Suprapubic skin (tissue), 4 donors: Measurements from ENCODE around the gene MTX3. TPM values are rescaled to one million over a fixed set of nuclear protein-coding genes. Genes with fewer than 3 reads are reported as not detected.

Experiments
- DNase-seq, 2 donors: peaks; one replicate each; pipeline ENCODE4 v3.0.0-alpha.2; 2019; ENCODE audit warnings: low spot score in 2 of 2
- H3K27ac ChIP-seq: fragments of 200-600 bp; sonication (generic); one replicate; pipeline ENCODE4 v1.5.1; 2019
- H3K27me3 ChIP-seq: fragments of 200-600 bp; sonication (generic); one replicate; pipeline ENCODE4 v1.5.1; 2019
- H3K36me3 ChIP-seq: fragments of 200-600 bp; sonication (generic); one replicate; pipeline ENCODE4 v1.5.1; 2019
- H3K4me1 ChIP-seq: fragments of 200-600 bp; sonication (generic); one replicate; pipeline ENCODE4 v1.5.1; 2019
- H3K4me3 ChIP-seq: fragments of 200-600 bp; sonication (generic); one replicate; pipeline ENCODE4 v1.5.1; 2019; ENCODE audit warnings: mild to moderate bottlenecking
- H3K9me3 ChIP-seq: fragments of 200-600 bp; sonication (generic); one replicate; pipeline ENCODE4 v1.5.1; 2019
- EP300 ChIP-seq: sonication (generic); formaldehyde crosslinking; IDR thresholded peaks from one replicate; pipeline ENCODE4 v1.6.1; 2017; ENCODE audit warnings: antibody characterized with exemption
- POLR2A ChIP-seq, 2 donors: fragments of 450-650 bp; IDR thresholded peaks; one replicate each; pipeline ENCODE4 v1.6.1; 2017; ENCODE audit warnings: antibody characterized with exemption in 2 of 2, mild to moderate bottlenecking in 2 of 2, moderate library complexity in 2 of 2
- POLR2AphosphoS5 ChIP-seq, 3 donors: sonication (generic); formaldehyde crosslinking; IDR thresholded peaks; one replicate each; pipeline ENCODE4 v1.6.1; 2017; ENCODE audit warnings: antibody characterized with exemption in 3 of 3
- WGBS: methylation state at CpG from one replicate; pipeline ENCODE4 v1.1.5; 2018; 5-methylcytosine and 5-hydroxymethylcytosine counted together
- total RNA-seq, 4 donors: library from RNA; depleted of rRNA; stranded (reverse); fragments of >200 nt; gene quantifications; one replicate each; pipeline ENCODE4 v1.1.0, GENCODE V29; 2016
- TF ChIP-seq, protein P1 (sequence below), 2 donors: fragments of 200-600 bp in 1 of 2; fragments of 450-650 bp in 1 of 2; sonication (generic) in 1 of 2; IDR thresholded peaks; one replicate each; pipeline ENCODE4 v1.5.1; 2016 to 2019; ENCODE audit warnings: antibody characterized with exemption in 2 of 2, mild to moderate bottlenecking in 1 of 2, moderate library complexity in 1 of 2

The MTX3 gene
- total RNA-seq, 4 donors from 2014 or later = 11.4 to 14.8 (median 12.6) TPM

DNA sequence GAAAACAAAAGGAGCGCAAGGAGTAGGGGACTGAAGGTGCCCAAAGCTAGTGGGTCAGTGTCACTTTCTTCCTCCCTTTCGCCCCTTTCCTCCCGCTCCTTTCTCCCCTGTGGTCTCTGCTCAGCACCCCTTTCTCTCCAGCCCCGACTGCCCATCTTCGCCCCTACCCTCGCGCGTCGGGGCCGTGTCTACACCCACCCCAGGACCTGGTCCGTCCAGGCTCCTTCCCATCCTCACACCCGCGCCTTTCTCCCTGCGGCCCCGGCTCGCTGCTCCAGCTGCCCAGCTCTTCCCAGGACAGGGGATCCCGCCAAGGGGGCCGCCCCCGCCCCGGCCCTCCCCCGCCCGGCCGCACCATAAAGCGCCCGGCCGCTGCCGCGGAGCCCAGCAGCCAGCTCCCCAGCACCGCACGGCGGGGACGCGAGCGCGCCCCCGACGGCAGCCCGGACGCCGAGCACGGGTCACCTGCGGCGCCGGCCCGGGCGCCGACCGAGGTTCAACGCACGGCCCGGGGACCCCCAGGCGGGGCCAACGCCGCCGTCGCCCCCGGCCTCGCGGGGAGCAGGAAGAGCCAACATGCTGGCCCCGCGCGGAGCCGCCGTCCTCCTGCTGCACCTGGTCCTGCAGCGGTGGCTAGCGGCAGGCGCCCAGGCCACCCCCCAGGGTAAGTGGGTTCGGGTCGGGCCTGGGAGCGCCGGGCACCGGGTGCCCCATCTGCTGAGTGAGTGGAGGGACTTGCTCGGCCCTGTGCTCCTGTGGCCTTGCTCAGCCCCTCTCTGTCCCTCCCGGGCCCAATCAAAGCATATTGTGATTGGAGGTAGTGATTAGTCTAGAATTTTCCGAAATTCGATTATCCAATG is 44.1 kb upstream of the MTX3 start, which contains the start of gene THBS4:
THBS4 (plus strand) TSS at position 387 of the 860 bp plus-strand sequence; CDS start at position 577, 190 bp downstream.
- Histone ChIP-seq H3K9me3 (no peaks in the 10 kb centered on the region), H3K27me3 (peaks cover 61% of the 10 kb centered on the region), H3K27ac (no peak within 1 kb of the TSS), H3K4me1 (peaks cover 11% of the 10 kb centered on the region), H3K36me3 (no peaks in the 10 kb centered on the region), H3K4me3 (peak within 1 kb of the TSS; percentile 27)
- DNase-seq = no peak
- WGBS = 15% methylated on average over 26 of the region's 76 CpGs
- TF ChIP-seq POLR2AphosphoS5 (IDR thresholded peaks at IDR 0.05) = no peak
- TF ChIP-seq POLR2A (IDR thresholded peaks at IDR 0.05) = no peak
- TF ChIP-seq EP300 = no peak
- TF ChIP-seq, protein P1, sequence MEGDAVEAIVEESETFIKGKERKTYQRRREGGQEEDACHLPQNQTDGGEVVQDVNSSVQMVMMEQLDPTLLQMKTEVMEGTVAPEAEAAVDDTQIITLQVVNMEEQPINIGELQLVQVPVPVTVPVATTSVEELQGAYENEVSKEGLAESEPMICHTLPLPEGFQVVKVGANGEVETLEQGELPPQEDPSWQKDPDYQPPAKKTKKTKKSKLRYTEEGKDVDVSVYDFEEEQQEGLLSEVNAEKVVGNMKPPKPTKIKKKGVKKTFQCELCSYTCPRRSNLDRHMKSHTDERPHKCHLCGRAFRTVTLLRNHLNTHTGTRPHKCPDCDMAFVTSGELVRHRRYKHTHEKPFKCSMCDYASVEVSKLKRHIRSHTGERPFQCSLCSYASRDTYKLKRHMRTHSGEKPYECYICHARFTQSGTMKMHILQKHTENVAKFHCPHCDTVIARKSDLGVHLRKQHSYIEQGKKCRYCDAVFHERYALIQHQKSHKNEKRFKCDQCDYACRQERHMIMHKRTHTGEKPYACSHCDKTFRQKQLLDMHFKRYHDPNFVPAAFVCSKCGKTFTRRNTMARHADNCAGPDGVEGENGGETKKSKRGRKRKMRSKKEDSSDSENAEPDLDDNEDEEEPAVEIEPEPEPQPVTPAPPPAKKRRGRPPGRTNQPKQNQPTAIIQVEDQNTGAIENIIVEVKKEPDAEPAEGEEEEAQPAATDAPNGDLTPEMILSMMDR (IDR thresholded peaks at IDR 0.05) = no peak

DNA sequence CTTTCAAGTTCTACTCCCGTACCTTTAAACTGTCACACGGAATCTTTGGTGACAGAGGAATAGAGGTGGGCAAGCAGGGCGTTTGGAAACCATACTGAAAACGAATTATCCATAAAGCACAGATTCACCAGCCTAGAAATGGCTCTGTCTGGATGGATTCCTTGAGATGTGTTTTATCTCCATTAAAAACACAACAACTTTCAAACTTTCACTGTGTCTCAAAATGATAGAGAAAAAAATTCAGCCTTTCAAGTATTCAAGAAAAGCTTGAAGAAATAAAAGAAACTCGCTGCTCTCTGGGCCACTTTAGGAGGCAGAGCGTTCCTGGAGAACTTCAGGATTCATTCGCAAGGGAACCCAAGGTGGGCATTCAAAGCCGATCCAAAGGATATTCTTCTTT is 43.5 kb upstream of the MTX3 start:
- H3K4me1 ChIP-seq = peaks cover 11% of the 10 kb centered on the region
- no peak for TF ChIP-seq EP300
- no peak for TF ChIP-seq POLR2AphosphoS5 (IDR thresholded peaks at IDR 0.05)
- TF ChIP-seq POLR2A (IDR thresholded peaks at IDR 0.05) = no peak
- TF ChIP-seq, protein P1 (IDR thresholded peaks at IDR 0.05) = no peak
- 44% methylated on average over 8 of the region's 8 CpGs for WGBS
- no peaks in the 10 kb centered on the region for H3K36me3 ChIP-seq
- no peak overlapping the region for H3K4me3 ChIP-seq
- no peak overlapping the region for H3K27ac ChIP-seq
- no peaks in the 10 kb centered on the region for H3K9me3 ChIP-seq
- no peak for DNase-seq
- peaks cover 63% of the 10 kb centered on the region for H3K27me3 ChIP-seq

- no peak for DNase-seq
- peaks cover 11% of the 10 kb centered on the region for H3K4me1 ChIP-seq
- H3K27ac ChIP-seq = no peak overlapping the region
- H3K27me3 ChIP-seq = peaks cover 63% of the 10 kb centered on the region
- no peaks in the 10 kb centered on the region for H3K36me3 ChIP-seq
- TF ChIP-seq EP300 (no peak), POLR2AphosphoS5 (IDR thresholded peaks at IDR 0.05) (no peak), POLR2A (IDR thresholded peaks at IDR 0.05) (no peak)
- TF ChIP-seq, protein P1 (IDR thresholded peaks at IDR 0.05) = no peak
- H3K9me3 ChIP-seq = no peaks in the 10 kb centered on the region
- H3K4me3 ChIP-seq = no peak overlapping the region
Observed at GRCh38 chr5:80033513-80033912, 42.5 kb upstream of the MTX3 start.

- no peak for DNase-seq
- no peaks in the 10 kb centered on the region for H3K9me3 ChIP-seq
- no peaks in the 10 kb centered on the region for H3K36me3 ChIP-seq
- H3K4me3 ChIP-seq = no peak overlapping the region
- no peak overlapping the region for H3K27ac ChIP-seq
- TF ChIP-seq POLR2A (IDR thresholded peaks at IDR 0.05) (no peak), EP300 (no peak), POLR2AphosphoS5 (IDR thresholded peaks at IDR 0.05) (no peak)
- H3K4me1 ChIP-seq = peaks cover 11% of the 10 kb centered on the region
- 85% methylated on average over 1 of the region's 1 CpG for WGBS
- H3K27me3 ChIP-seq = peaks cover 46% of the 10 kb centered on the region
Observed at GRCh38 chr5:80031109-80031508, 40.0 kb upstream of the MTX3 start.

DNA sequence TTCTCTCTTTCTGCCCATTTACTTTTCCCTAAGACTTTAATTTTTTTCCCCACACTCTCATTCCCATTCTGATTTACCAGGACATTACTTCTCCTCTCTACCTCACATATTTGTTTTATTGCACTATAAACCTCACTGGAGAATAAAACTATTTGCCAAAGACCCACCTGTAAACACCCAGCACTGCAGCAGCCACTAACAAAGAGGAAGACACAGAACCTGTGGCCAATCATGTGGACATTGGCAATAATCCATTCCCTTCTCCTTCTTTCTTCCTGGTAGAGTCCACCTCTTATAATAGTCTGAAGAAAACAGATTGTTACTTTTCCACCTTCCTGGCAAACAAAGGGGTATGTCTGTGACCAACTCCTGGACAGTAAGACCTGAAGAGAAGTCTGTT is 35.8 kb upstream of the MTX3 start:
- no peak overlapping the region for H3K4me3 ChIP-seq
- TF ChIP-seq EP300 = no peak
- TF ChIP-seq, protein P1 (IDR thresholded peaks at IDR 0.05) = no peak
- no peak for TF ChIP-seq POLR2A (IDR thresholded peaks at IDR 0.05)
- no peak for TF ChIP-seq POLR2AphosphoS5 (IDR thresholded peaks at IDR 0.05)
- no peaks in the 10 kb centered on the region for H3K9me3 ChIP-seq
- no peaks in the 10 kb centered on the region for H3K36me3 ChIP-seq
- H3K4me1 ChIP-seq = no peaks in the 10 kb centered on the region
- no peak overlapping the region for H3K27ac ChIP-seq
- peaks cover 9% of the 10 kb centered on the region for H3K27me3 ChIP-seq
- DNase-seq = no peak
